Neutrophil (primary cell): Measurements from ENCODE around the gene ARFIP1.

Source experiments
- H3K27ac ChIP-seq: fragments of 200-600 bp; sonication (generic); 2 replicates; pipeline ENCODE4 v1.5.1; 2016; ENCODE audit warnings: mild to moderate bottlenecking, moderate library complexity
- H3K27me3 ChIP-seq: fragments of 200-600 bp; sonication (generic); 2 replicates; pipeline ENCODE4 v1.6.0; 2016; ENCODE audit warnings: mild to moderate bottlenecking
- H3K36me3 ChIP-seq: fragments of 200-600 bp; sonication (generic); 2 replicates; pipeline ENCODE4 v1.5.1; 2017
- H3K4me1 ChIP-seq, 2 experiments: fragments of 200-600 bp in 1 of 2; sonication (generic) in 1 of 2; 1 replicate in 1 of 2; 2 replicates in 1 of 2; pipeline versions ENCODE4 v1.5.1 to v1.6.1; 2013 to 2016; ENCODE audit warnings: low read depth in 1 of 2, low read length in 1 of 2, mild to moderate bottlenecking in 1 of 2, moderate library complexity in 1 of 2; ENCODE audit not compliant: control insufficient read depth in 1 of 2, insufficient read depth in 1 of 2
- H3K4me3 ChIP-seq, 2 experiments: fragments of 200-600 bp in 1 of 2; sonication (generic) in 1 of 2; 1 replicate in 1 of 2; 2 replicates in 1 of 2; pipeline ENCODE4 v1.5.1; 2013 to 2016; ENCODE audit warnings: low read depth in 1 of 2, low read length in 1 of 2, mild to moderate bottlenecking in 1 of 2, moderate library complexity in 1 of 2
- H3K9me3 ChIP-seq: fragments of 200-600 bp; sonication (generic); 2 replicates; pipeline ENCODE4 v1.5.1; 2016
- CTCF ChIP-seq: fragments of 200-600 bp; sonication (generic); IDR thresholded peaks from 2 replicates; pipeline ENCODE4 v1.5.1; 2016; ENCODE audit warnings: antibody characterized with exemption

Gene ARFIP1

GRCh38 chr4:152950402-152951274 lies 170.9 kb downstream of the ARFIP1 start:
- Histone ChIP-seq H3K4me1 (no peaks in the 10 kb centered on the region), H3K27me3 (peaks cover 35% of the 10 kb centered on the region), H3K27ac (no peak overlapping the region), H3K9me3 (no peaks in the 10 kb centered on the region), H3K4me3 (no peak overlapping the region), H3K36me3 (no peaks in the 10 kb centered on the region)
- no peak for TF ChIP-seq CTCF

- H3K9me3 ChIP-seq, result no peaks in the 10 kb centered on the region
- no peak for TF ChIP-seq CTCF
- no peak overlapping the region for H3K27ac ChIP-seq
- H3K4me3 ChIP-seq, result no peak overlapping the region
- peaks cover 35% of the 10 kb centered on the region for H3K27me3 ChIP-seq
- H3K4me1 ChIP-seq, result no peaks in the 10 kb centered on the region
- no peaks in the 10 kb centered on the region for H3K36me3 ChIP-seq
Measured at GRCh38 chr4:152951348-152951747, 171.6 kb downstream of the ARFIP1 start.

- Histone ChIP-seq H3K27me3 (peaks cover 17% of the 10 kb centered on the region), H3K4me3 (no peak overlapping the region), H3K4me1 (no peaks in the 10 kb centered on the region), H3K27ac (no peak overlapping the region), H3K36me3 (no peaks in the 10 kb centered on the region), H3K9me3 (no peaks in the 10 kb centered on the region)
- no peak for TF ChIP-seq CTCF
Measured at GRCh38 chr4:152953514-152953913, 173.8 kb downstream of the ARFIP1 start.

- TF ChIP-seq CTCF, result no peak
- no peak overlapping the region for H3K27ac ChIP-seq
- H3K4me3 ChIP-seq, result no peak overlapping the region
- H3K27me3 ChIP-seq, result peaks cover 9% of the 10 kb centered on the region
- no peaks in the 10 kb centered on the region for H3K36me3 ChIP-seq
- H3K9me3 ChIP-seq, result no peaks in the 10 kb centered on the region
- no peaks in the 10 kb centered on the region for H3K4me1 ChIP-seq
Measured at GRCh38 chr4:152954741-152955140, 175.0 kb downstream of the ARFIP1 start.

- H3K9me3 ChIP-seq, result no peaks in the 10 kb centered on the region
Measured at GRCh38 chr4:152956147-152956546, 176.4 kb downstream of the ARFIP1 start.

More at GRCh38 chr4:152956147-152956546, 176.4 kb downstream of the ARFIP1 start:
- no peaks in the 10 kb centered on the region for H3K27me3 ChIP-seq
- no peaks in the 10 kb centered on the region for H3K4me1 ChIP-seq
- TF ChIP-seq CTCF, result no peak
- no peaks in the 10 kb centered on the region for H3K36me3 ChIP-seq
- no peak overlapping the region for H3K4me3 ChIP-seq
- H3K27ac ChIP-seq, result no peak overlapping the region
